H9 (cell line): Measurements from ENCODE around the gene CCNB1. TPM values are rescaled to one million over a fixed set of nuclear protein-coding genes. Genes with fewer than 3 reads are reported as not detected.

Source experiments
- DNase-seq: peaks from one replicate; pipeline ENCODE4 v3.0.0-alpha.2; 2017
- H2AFZ ChIP-seq: one replicate; pipeline ENCODE4 v1.6.1; 2013; ENCODE audit warnings: mild to moderate bottlenecking, low read length, control low read depth, moderate library complexity
- H2AK5ac ChIP-seq: 2 replicates; pipeline ENCODE4 v1.6.1; 2013; ENCODE audit warnings: low read length, control low read depth, mixed read lengths; ENCODE audit not compliant: insufficient read length
- H2BK120ac ChIP-seq: one replicate; pipeline ENCODE4 v1.6.1; 2013; ENCODE audit warnings: low read depth, mild to moderate bottlenecking, low read length, control low read depth, inconsistent platforms; ENCODE audit not compliant: poor library complexity, severe bottlenecking
- H2BK12ac ChIP-seq: 2 replicates; pipeline ENCODE4 v1.6.1; 2013; ENCODE audit warnings: low read length, control low read depth, mixed read lengths, low read depth; ENCODE audit not compliant: insufficient read length
- H2BK15ac ChIP-seq: 2 replicates; pipeline ENCODE4 v1.6.1; 2013; ENCODE audit warnings: low read depth, low read length, control low read depth
- H2BK20ac ChIP-seq: one replicate; pipeline ENCODE4 v1.6.1; 2013; ENCODE audit warnings: low read depth, mild to moderate bottlenecking, low read length, control low read depth, inconsistent platforms; ENCODE audit not compliant: poor library complexity, severe bottlenecking
- H2BK5ac ChIP-seq: 2 replicates; pipeline ENCODE4 v1.6.1; 2013; ENCODE audit warnings: low read length, control low read depth, mixed read lengths; ENCODE audit not compliant: insufficient read length
- H3K14ac ChIP-seq: 2 replicates; pipeline ENCODE4 v1.6.1; 2013; ENCODE audit warnings: low read length, control low read depth; ENCODE audit not compliant: insufficient read depth
- H3K18ac ChIP-seq: 2 replicates; pipeline ENCODE4 v1.6.1; 2013; ENCODE audit warnings: low read depth, mild to moderate bottlenecking, mixed read lengths, low read length, control low read depth; ENCODE audit not compliant: insufficient read length
- H3K23ac ChIP-seq: 2 replicates; pipeline ENCODE4 v1.6.1; 2013; ENCODE audit warnings: low read length, control low read depth, mixed read lengths, low read depth; ENCODE audit not compliant: insufficient read length
- H3K23me2 ChIP-seq: 2 replicates; pipeline ENCODE4 v1.6.1; 2013; ENCODE audit warnings: low read depth, mild to moderate bottlenecking, mixed read lengths, low read length, control low read depth; ENCODE audit not compliant: insufficient read length, poor library complexity, severe bottlenecking
- H3K27ac ChIP-seq: 2 replicates; pipeline ENCODE4 v1.5.1; 2013; ENCODE audit warnings: low read length, control low read depth, mixed read lengths, low read depth; ENCODE audit not compliant: insufficient read length
- H3K27me3 ChIP-seq: 2 replicates; pipeline ENCODE4 v1.6.1; 2013; ENCODE audit warnings: low read length, control low read depth, inconsistent platforms; ENCODE audit not compliant: insufficient read depth
- H3K4ac ChIP-seq: 2 replicates; pipeline ENCODE4 v1.6.1; 2013; ENCODE audit warnings: low read depth, mild to moderate bottlenecking, control low read depth, inconsistent platforms, low read length, moderate library complexity
- H3K4me1 ChIP-seq: 2 replicates; pipeline ENCODE4 v1.6.1; 2013; ENCODE audit warnings: low read length, control low read depth, inconsistent platforms; ENCODE audit not compliant: insufficient read depth
- H3K4me2 ChIP-seq: 2 replicates; pipeline ENCODE4 v1.6.1; 2013; ENCODE audit warnings: low read length, control low read depth, mixed read lengths; ENCODE audit not compliant: insufficient read length, insufficient read depth
- H3K56ac ChIP-seq: 2 replicates; pipeline ENCODE4 v1.6.1; 2013; ENCODE audit warnings: low read depth, mild to moderate bottlenecking, mixed read lengths, low read length, control low read depth; ENCODE audit not compliant: insufficient read length
- H3K79me1 ChIP-seq: 2 replicates; pipeline ENCODE4 v1.6.1; 2013; ENCODE audit warnings: low read depth, mild to moderate bottlenecking, moderate library complexity, low read length, control low read depth, inconsistent platforms; ENCODE audit not compliant: insufficient read depth, poor library complexity, severe bottlenecking
- H3K79me2 ChIP-seq: 2 replicates; pipeline ENCODE4 v1.6.1; 2013; ENCODE audit warnings: low read length, control low read depth, inconsistent platforms; ENCODE audit not compliant: insufficient read depth
- H3K9ac ChIP-seq: 2 replicates; pipeline ENCODE4 v1.6.1; 2013; ENCODE audit warnings: low read length, control low read depth, mixed read lengths; ENCODE audit not compliant: insufficient read length; ENCODE audit errors: extremely low read depth
- H3K9me3 ChIP-seq: one replicate; pipeline ENCODE4 v1.6.1; 2013; ENCODE audit warnings: low read depth, low read length, inconsistent platforms; ENCODE audit not compliant: control insufficient read depth
- H3T11ph ChIP-seq: one replicate; pipeline ENCODE4 v1.6.1; 2013; ENCODE audit warnings: mild to moderate bottlenecking, low read length, control low read depth, inconsistent platforms
- H4K20me1 ChIP-seq: one replicate; pipeline ENCODE4 v1.6.1; 2013; ENCODE audit not compliant: control insufficient read depth, insufficient read length, insufficient read depth
- H4K5ac ChIP-seq: 2 replicates; pipeline ENCODE4 v1.6.1; 2013; ENCODE audit warnings: low read depth, mild to moderate bottlenecking, mixed read lengths, low read length, control low read depth; ENCODE audit not compliant: insufficient read length
- H4K8ac ChIP-seq: replicated peaks from 2 replicates; pipeline ENCODE4 v1.6.1; 2013; ENCODE audit warnings: low read length, control low read depth, mixed read lengths, low read depth; ENCODE audit not compliant: insufficient read length
- H4K91ac ChIP-seq: 2 replicates; pipeline ENCODE4 v1.6.1; 2013; ENCODE audit warnings: low read depth, mild to moderate bottlenecking, moderate library complexity, mixed read lengths, low read length, control low read depth; ENCODE audit not compliant: insufficient read length
- H3K27ac Mint-ChIP-seq, 3 experiments: 2 replicates in 2 of 3; 3 replicates in 1 of 3; pipeline ENCODE4 v1.8.0; 2020 to 2021; ENCODE audit warnings: mixed read lengths in 3 of 3, mild to moderate bottlenecking in 1 of 3, moderate library complexity in 1 of 3
- H3K27me3 Mint-ChIP-seq: 2 replicates; pipeline ENCODE4 v1.8.0; 2021; ENCODE audit warnings: low read depth, mild to moderate bottlenecking, moderate library complexity, mixed read lengths
- H3K36me3 Mint-ChIP-seq, 3 experiments: 2 replicates in 2 of 3; 3 replicates in 1 of 3; pipeline ENCODE4 v1.8.0; 2020 to 2021; ENCODE audit warnings: low read depth in 3 of 3, mixed read lengths in 3 of 3; ENCODE audit not compliant: insufficient read depth in 1 of 3
- H3K4me1 Mint-ChIP-seq, 2 experiments: 2 replicates each; pipeline ENCODE4 v1.8.0; 2020; ENCODE audit warnings: mixed read lengths in 2 of 2
- H3K4me3 Mint-ChIP-seq, 2 experiments: 2 replicates in 1 of 2; 3 replicates in 1 of 2; pipeline ENCODE4 v1.8.0; 2020 to 2021; ENCODE audit warnings: mild to moderate bottlenecking in 2 of 2, mixed read lengths in 2 of 2, moderate library complexity in 1 of 2
- H3K9me3 Mint-ChIP-seq, 2 experiments: 2 replicates in 1 of 2; 3 replicates in 1 of 2; pipeline ENCODE4 v1.8.0; 2020; ENCODE audit warnings: mild to moderate bottlenecking in 2 of 2, mixed read lengths in 2 of 2, moderate library complexity in 1 of 2
- CTCF ChIP-seq: fragments of 200-600 bp; sonication (generic); conservative IDR thresholded peaks from 3 replicates; pipeline ENCODE4 v1.8.0; 2021; ENCODE audit warnings: antibody characterized with exemption, mild to moderate bottlenecking
- WGBS: extraction: QIAGEN DNeasy Blood & Tissue Kit; methylation state at CpG from one replicate; pipeline ENCODE4 v1.1.7; 2013; ENCODE audit warnings: missing lambda C conversion rate, low lambda C conversion rate, mixed read lengths; ENCODE audit not compliant: insufficient read length; ENCODE audit errors: extremely low coverage; 5-methylcytosine and 5-hydroxymethylcytosine counted together
- total RNA-seq: library from RNA; stranded (reverse); gene quantifications from 2 replicates; pipeline ENCODE4 v1.2.1, GENCODE V29; 2021

CCNB1 gene
- total RNA-seq, 1 experiment from 2014 or later, result 310 TPM

- Histone ChIP-seq H3K18ac (peak overlapping the region; percentile 95), H3K9ac (peak overlapping the region; percentile 95), H2BK120ac (no peak overlapping the region), H3K79me1 (peaks cover 12% of the 10 kb centered on the region), H3K4me1 (no peaks in the 10 kb centered on the region), H3K23ac (peak overlapping the region; percentile 9), H4K5ac (peak overlapping the region; percentile 33), H2AFZ (no peak overlapping the region), H3K27ac (no peak overlapping the region), H3K56ac (no peak overlapping the region), H4K91ac (no peak overlapping the region), H2AK5ac (no peak overlapping the region), H2BK12ac (no peak overlapping the region), H4K8ac (no peak overlapping the region), H3K79me2 (peaks cover 9% of the 10 kb centered on the region; the same call in 1 of the 2 replicates), H3K14ac (no peak overlapping the region), H4K20me1 (no peaks in the 10 kb centered on the region), H3K4ac (no peak overlapping the region), H3T11ph (no peak overlapping the region), H3K23me2 (peaks cover 4% of the 10 kb centered on the region), H3K9me3 (no peaks in the 10 kb centered on the region), H2BK5ac (no peak overlapping the region), H2BK20ac (no peak overlapping the region), H3K4me2 (peak overlapping the region; percentile 100), H3K27me3 (no peaks in the 10 kb centered on the region), H2BK15ac (no peak overlapping the region)
- Mint-ChIP-seq H3K9me3 (no peaks in the 10 kb centered on the region; a peak in 1 of 5 replicates), H3K27ac (peak overlapping the region; percentile 97 to 100 (median 99); a peak in 6 of 7 replicates), H3K4me1 (peaks cover 27 to 33% of the 10 kb centered on the region in 2 experiments), H3K4me3 (peak overlapping the region; percentile 96 to 98), H3K36me3 (peaks cover 49 to 56% (median 52%) of the 10 kb centered on the region in 3 experiments), H3K27me3 (no peaks in the 10 kb centered on the region)
- WGBS, result no CpG with 5 or more reads among the region's 8 CpGs
- no peak for DNase-seq
- TF ChIP-seq CTCF, result no peak
Observed at GRCh38 chr5:69167929-69168328, 979 bp downstream of the CCNB1 start.
